C4-2B (cell line): ENCODE measurements around the gene ISG20L2.

Experiments
- CTCF ChIP-seq: fragments of 450-650 bp; conservative IDR thresholded peaks from 2 replicates; pipeline ENCODE4 v1.5.1; 2017; ENCODE audit warnings: mild to moderate bottlenecking
- ZFX ChIP-seq: fragments of 450-650 bp; IDR thresholded peaks from 2 replicates; pipeline ENCODE4 v1.6.1; 2017

GRCh38 chr1:156673387-156674121 is 55.0 kb downstream of the ISG20L2 start:
- no peak for TF ChIP-seq CTCF
- no peak for TF ChIP-seq ZFX
